ENCODE measurements around the gene CLSTN2.

CLSTN2 gene

GRCh38 chr3:139935016-139935865 is at the start of gene CLSTN2:
Gene CLSTN2, plus strand, starts transcription at chr3:139935185.
- DNase-seq (ENCODE audit: low read depth in 3 of 3), result no peak

GRCh38 chr3:139887431-139887830 is 47.6 kb upstream of the CLSTN2 start:
- DNase-seq (ENCODE audit: low read depth in 3 of 3), result no peak

- DNase-seq (ENCODE audit: low read depth in 3 of 3), result no peak
These were observed 46.3 kb upstream of the CLSTN2 start for GRCh38 chr3:139888561-139889140.

- no peak for DNase-seq (ENCODE audit: low read depth in 3 of 3)
These were observed 41.6 kb upstream of the CLSTN2 start for GRCh38 chr3:139893267-139893962.

GRCh38 chr3:139893963-139894642 is 40.9 kb upstream of the CLSTN2 start:
- no peak for DNase-seq (ENCODE audit: low read depth in 3 of 3)

- no peak for DNase-seq (ENCODE audit: low read depth in 3 of 3)
These were observed 40.4 kb upstream of the CLSTN2 start for GRCh38 chr3:139894643-139894989.

GRCh38 chr3:139897759-139898158 is 37.2 kb upstream of the CLSTN2 start:
- DNase-seq (ENCODE audit: low read depth in 3 of 3), result no peak

- DNase-seq (ENCODE audit: low read depth in 3 of 3), result no peak
These were observed 28.6 kb upstream of the CLSTN2 start for GRCh38 chr3:139906418-139906817.

GRCh38 chr3:139909811-139910210 is 25.2 kb upstream of the CLSTN2 start:
- DNase-seq (ENCODE audit: low read depth in 3 of 3), result no peak

- DNase-seq (ENCODE audit: low read depth in 3 of 3), result no peak
These were observed 18.7 kb upstream of the CLSTN2 start for GRCh38 chr3:139916271-139916670.

- no peak for DNase-seq (ENCODE audit: low read depth in 3 of 3)
These were observed 17.7 kb upstream of the CLSTN2 start for GRCh38 chr3:139917226-139917785.

GRCh38 chr3:139928708-139929505 is 6.1 kb upstream of the CLSTN2 start:
- DNase-seq (ENCODE audit: low read depth in 3 of 3), result no peak

GRCh38 chr3:139930211-139930610 is 4.8 kb upstream of the CLSTN2 start:
- no peak for DNase-seq (ENCODE audit: low read depth in 3 of 3)

GRCh38 chr3:139933766-139934165 is 1.2 kb upstream of the CLSTN2 start:
- no peak for DNase-seq (ENCODE audit: low read depth in 3 of 3)

- no peak for DNase-seq (ENCODE audit: low read depth in 3 of 3)
These were observed 371 bp upstream of the CLSTN2 start for GRCh38 chr3:139934613-139935015.

- DNase-seq (ENCODE audit: low read depth in 3 of 3), result no peak
These were observed 1.2 kb downstream of the CLSTN2 start for GRCh38 chr3:139935866-139936817.

GRCh38 chr3:139937674-139938279 is 2.8 kb downstream of the CLSTN2 start:
- no peak for DNase-seq (ENCODE audit: low read depth in 3 of 3)

GRCh38 chr3:139939681-139940190 is 4.8 kb downstream of the CLSTN2 start:
- no peak for DNase-seq (ENCODE audit: low read depth in 3 of 3)

- no peak for DNase-seq (ENCODE audit: low read depth in 3 of 3)
These were observed 5.6 kb downstream of the CLSTN2 start for GRCh38 chr3:139940622-139941021.

Measured in stimulated activated CD4-positive, alpha-beta T cell treated with anti-CD3 and anti-CD28 coated beads, TNF-alpha, amount 100 ng/mL, for 4 hours (primary cell).